ENCODE measurements around the gene OR51V1.

Gene OR51V1

GRCh38 chr11:5235364-5236095 is 35.0 kb upstream of the OR51V1 start:
- no peak for TF ChIP-seq ZFX (IDR thresholded peaks at IDR 0.05; ENCODE audit: borderline replicate concordance)
- TF ChIP-seq CTCF (IDR thresholded peaks at IDR 0.05): no peak
- no peak overlapping the region for H3K27ac ChIP-seq

GRCh38 chr11:5234381-5234834 is 33.9 kb upstream of the OR51V1 start, which contains the start of gene HBD:
TSS of gene HBD (minus strand) at chr11:5234483. CDS start at chr11:5234433, 50 bp downstream.
- H3K27ac ChIP-seq: no peak within 1 kb of the TSS

GRCh38 chr11:5233307-5233706 is 32.8 kb upstream of the OR51V1 start:
- no peak overlapping the region for H3K27ac ChIP-seq
- TF ChIP-seq CTCF (IDR thresholded peaks at IDR 0.05) (no peak), ZFX (IDR thresholded peaks at IDR 0.05; ENCODE audit: borderline replicate concordance) (no peak)

More at GRCh38 chr11:5234381-5234834, 33.9 kb upstream of the OR51V1 start, which contains the start of gene HBD:
- TF ChIP-seq ZFX (IDR thresholded peaks at IDR 0.05; ENCODE audit: borderline replicate concordance) (no peak), CTCF (IDR thresholded peaks at IDR 0.05) (no peak)

GRCh38 chr11:5232821-5233220 is 32.3 kb upstream of the OR51V1 start:
- no peak overlapping the region for H3K27ac ChIP-seq
- TF ChIP-seq CTCF (IDR thresholded peaks at IDR 0.05) (no peak), ZFX (IDR thresholded peaks at IDR 0.05; ENCODE audit: borderline replicate concordance) (no peak)

- no peak for TF ChIP-seq ZFX (IDR thresholded peaks at IDR 0.05; ENCODE audit: borderline replicate concordance)
- no peak for TF ChIP-seq CTCF (IDR thresholded peaks at IDR 0.05)
- no peak overlapping the region for H3K27ac ChIP-seq
Measured at GRCh38 chr11:5232176-5232575, 31.7 kb upstream of the OR51V1 start.

- no peak overlapping the region for H3K27ac ChIP-seq
- TF ChIP-seq CTCF (IDR thresholded peaks at IDR 0.05): no peak
Measured at GRCh38 chr11:5231111-5231510, 30.6 kb upstream of the OR51V1 start.

- TF ChIP-seq CTCF (IDR thresholded peaks at IDR 0.05) (no peak), ZFX (IDR thresholded peaks at IDR 0.05; ENCODE audit: borderline replicate concordance) (no peak)
- no peak overlapping the region for H3K27ac ChIP-seq
Measured at GRCh38 chr11:5230266-5230665, 29.8 kb upstream of the OR51V1 start.
